Activated naive CD4-positive, alpha-beta T cell treated with anti-CD3 and anti-CD28 coated beads for 36 hours (primary cell): ENCODE data around the gene DDX56. TPM values are rescaled to one million over a fixed set of nuclear protein-coding genes. Genes with fewer than 3 reads are reported as not detected.
"Not testable (repeated sequence)": the region's sequence is repeated elsewhere in the genome, so short reads cannot be mapped to it uniquely, and the experiment has no call there.

Experiments used
- CTCF ChIA-PET: fragments of 350-600 bp; sonication (Branson Sonifier 250); formaldehyde crosslinking; loops from one replicate; lab custom pipeline; 2021; ENCODE audit warnings: antibody characterized with exemption; lab: Charles Lee
- DNase-seq: peaks from one replicate; pipeline ENCODE4 v3.0.0-alpha.2; 2020
- H3K27ac Mint-ChIP-seq: one replicate; pipeline ENCODE4 v1.8.0; 2021; ENCODE audit warnings: mild to moderate bottlenecking, mixed read lengths
- H3K27me3 Mint-ChIP-seq: one replicate; pipeline ENCODE4 v1.8.0; 2021; ENCODE audit warnings: low read depth, mixed read lengths
- H3K36me3 Mint-ChIP-seq: one replicate; pipeline ENCODE4 v1.8.0; 2021; ENCODE audit warnings: low read depth, mixed read lengths
- H3K4me1 Mint-ChIP-seq: one replicate; pipeline ENCODE4 v1.8.0; 2021; ENCODE audit warnings: low read depth, mixed read lengths
- H3K4me3 Mint-ChIP-seq: one replicate; pipeline ENCODE4 v1.8.0; 2021; ENCODE audit warnings: mild to moderate bottlenecking, moderate library complexity, mixed read lengths
- H3K9me3 Mint-ChIP-seq: one replicate; pipeline ENCODE4 v1.8.0; 2021; ENCODE audit warnings: mixed read lengths
- intact Hi-C: fragments of 100-400 bp; cut with micrococcal nuclease; formaldehyde crosslinking; loops from one replicate; pipeline ENCODE4 v1.15.1; 2023
- total RNA-seq, 2 experiments: library from RNA; stranded (reverse); gene quantifications; one replicate each; pipeline ENCODE4 v1.2.3, GENCODE V29; 2021

The DDX56 gene
- total RNA-seq, 2 experiments from 2014 or later: 65.8 to 74.0 TPM

DNA sequence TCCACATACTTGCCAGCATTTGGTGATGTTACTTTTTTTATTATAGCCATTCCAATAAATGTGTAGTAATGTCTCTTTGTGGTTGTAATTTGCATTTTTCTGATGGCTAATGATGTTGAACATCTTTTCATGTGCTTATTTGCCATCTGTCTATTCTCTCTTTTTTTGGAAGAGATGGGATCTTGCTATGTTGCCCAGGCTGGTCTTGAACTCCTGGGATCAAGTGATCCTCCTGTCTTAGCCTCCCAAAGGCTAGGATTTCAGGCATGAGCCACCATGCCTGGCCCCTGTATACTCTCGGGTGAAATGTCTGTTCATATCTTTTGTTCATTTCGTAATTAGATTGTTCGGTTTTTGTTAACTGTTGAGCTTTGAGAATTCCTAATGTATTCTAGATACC, 36.1 kb upstream of the DDX56 start:
- intact Hi-C loops: no loop called here
- Mint-ChIP-seq H3K4me3 (no peak overlapping the region), H3K4me1 (peaks cover 46% of the 10 kb centered on the region), H3K36me3 (peaks cover 15% of the 10 kb centered on the region), H3K9me3 (no peaks in the 10 kb centered on the region), H3K27me3 (no peaks in the 10 kb centered on the region), H3K27ac (no peak overlapping the region)
- no peak for DNase-seq
- CTCF ChIA-PET: no interaction called here

- Mint-ChIP-seq H3K36me3 (peaks cover 12% of the 10 kb centered on the region), H3K27ac (no peak overlapping the region), H3K27me3 (no peaks in the 10 kb centered on the region), H3K9me3 (no peaks in the 10 kb centered on the region), H3K4me1 (peaks cover 39% of the 10 kb centered on the region), H3K4me3 (no peak overlapping the region)
- DNase-seq: peak; percentile 20
- CTCF ChIA-PET: no interaction called here
- intact Hi-C loops: no loop called here
Measured at GRCh38 chr7:44608916-44609648, 35.4 kb upstream of the DDX56 start.

- CTCF ChIA-PET: interaction anchor here (0.7 to 2.4 kb wide), 4 partner anchors 9 to 33 kb away, joined by 3 to 17 read pairs (median 6); no protein-coding TSS in a partner anchor
- Mint-ChIP-seq H3K9me3 (no peaks in the 10 kb centered on the region), H3K4me1 (peaks cover 37% of the 10 kb centered on the region), H3K27me3 (no peaks in the 10 kb centered on the region), H3K4me3 (peak overlapping the region; percentile 96), H3K27ac (peak overlapping the region; percentile 92), H3K36me3 (peaks cover 12% of the 10 kb centered on the region)
- DNase-seq: no peak
- intact Hi-C loops: no loop called here
Measured at GRCh38 chr7:44607141-44608068, 33.7 kb upstream of the DDX56 start.

DNA sequence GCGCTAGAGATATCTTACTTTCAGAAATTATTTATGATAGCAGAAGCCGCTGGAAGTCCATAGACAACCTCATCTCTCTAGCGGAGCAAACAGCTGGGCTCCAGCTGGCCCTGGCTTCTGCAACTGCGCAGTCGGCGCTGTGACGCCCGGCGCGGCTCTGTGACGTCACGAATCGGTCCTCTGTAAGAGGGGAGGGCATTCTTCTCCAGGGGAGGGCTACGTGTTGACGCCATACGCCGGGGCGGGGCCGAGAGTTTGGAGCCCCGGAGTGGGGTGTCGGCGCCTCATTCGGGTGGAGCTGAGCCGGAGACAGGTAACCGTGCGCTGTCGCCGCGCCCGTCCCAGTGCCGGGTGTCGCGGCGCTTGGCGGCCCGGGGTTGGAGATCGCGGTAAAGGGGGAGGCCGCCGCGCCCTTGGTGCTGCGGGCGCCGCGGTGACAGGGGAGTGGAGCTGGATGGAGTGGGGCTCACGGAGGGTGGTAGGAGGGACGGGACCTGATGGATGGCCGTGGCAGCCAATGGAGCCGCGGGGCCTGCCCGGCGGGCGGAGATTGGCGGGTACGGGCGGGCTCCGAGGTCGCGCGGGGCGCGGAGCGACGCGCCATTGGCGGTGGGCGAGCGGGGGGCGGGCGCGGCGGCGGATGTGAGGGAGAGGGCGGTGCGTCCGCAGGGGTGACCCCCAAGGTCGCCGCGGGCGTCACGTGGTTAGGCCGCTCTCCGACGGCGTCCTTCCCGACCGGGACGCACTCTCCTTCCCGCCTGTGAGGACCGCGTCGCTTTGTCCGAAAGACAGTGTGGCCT, 32.8 kb upstream of the DDX56 start, which contains the start of gene OGDH:
Gene OGDH (plus strand): TSS at position 287 of the 800 bp plus-strand sequence. CDS start 17,717 bp downstream, outside the sequence.
- intact Hi-C loops: loop anchor here (1.0 kb wide), 10 partner anchors 11 to 505 kb away; partner anchors contain the start of genes CCM2, H2AZ2, PPIA and PURB
- no peaks in the 10 kb centered on the region for H3K9me3 Mint-ChIP-seq
- peak; percentile 100 for DNase-seq
- CTCF ChIA-PET: interaction anchor here (0.7 to 2.4 kb wide), 6 partner anchors 9 to 33 kb away, joined by 3 to 17 read pairs (median 4); no protein-coding TSS in a partner anchor
- no peaks in the 10 kb centered on the region for H3K27me3 Mint-ChIP-seq
- H3K4me1 Mint-ChIP-seq: peaks cover 31% of the 10 kb centered on the region
- H3K36me3 Mint-ChIP-seq: peaks cover 12% of the 10 kb centered on the region
- H3K4me3 Mint-ChIP-seq: peak within 1 kb of the TSS; percentile 96
- H3K27ac Mint-ChIP-seq: peak within 1 kb of the TSS; percentile 97

GRCh38 chr7:44604941-44605340, 31.2 kb upstream of the DDX56 start:
- CTCF ChIA-PET: interaction anchor here (0.9 to 1.2 kb wide), 2 partner anchors 17 to 170 kb away, joined by 3 to 5 read pairs; no protein-coding TSS in a partner anchor
- no peak for DNase-seq
- intact Hi-C loops: no loop called here
- Mint-ChIP-seq H3K36me3 (peaks cover 12% of the 10 kb centered on the region), H3K4me1 (peaks cover 30% of the 10 kb centered on the region), H3K27ac (no peak overlapping the region), H3K4me3 (peak overlapping the region; percentile 96), H3K9me3 (no peaks in the 10 kb centered on the region), H3K27me3 (no peaks in the 10 kb centered on the region)

- peaks cover 12% of the 10 kb centered on the region for H3K36me3 Mint-ChIP-seq
- H3K27me3 Mint-ChIP-seq: no peaks in the 10 kb centered on the region
- H3K9me3 Mint-ChIP-seq: no peaks in the 10 kb centered on the region
- CTCF ChIA-PET: interaction anchor here (0.6 kb wide), 1 partner anchor 21 kb away, joined by 4 read pairs; no protein-coding TSS in a partner anchor
- DNase-seq: no peak
- no peak overlapping the region for H3K4me3 Mint-ChIP-seq
- H3K27ac Mint-ChIP-seq: no peak overlapping the region
- intact Hi-C loops: no loop called here
- H3K4me1 Mint-ChIP-seq: peaks cover 14% of the 10 kb centered on the region
Measured at GRCh38 chr7:44603193-44603592, 29.5 kb upstream of the DDX56 start.

- CTCF ChIA-PET: interaction anchor here (0.6 kb wide), 2 partner anchors 65 to 296 kb away, joined by 3 to 5 read pairs; no protein-coding TSS in a partner anchor
- intact Hi-C loops: no loop called here
- Mint-ChIP-seq H3K4me1 (peaks cover 10% of the 10 kb centered on the region), H3K36me3 (peaks cover 10% of the 10 kb centered on the region), H3K9me3 (no peaks in the 10 kb centered on the region), H3K27ac (no peak overlapping the region), H3K27me3 (no peaks in the 10 kb centered on the region), H3K4me3 (no peak overlapping the region)
- no peak for DNase-seq
Measured at GRCh38 chr7:44602576-44602910, 28.8 kb upstream of the DDX56 start.

GRCh38 chr7:44599222-44599621, 25.5 kb upstream of the DDX56 start:
- Mint-ChIP-seq H3K4me1 (no peaks in the 10 kb centered on the region), H3K27me3 (no peaks in the 10 kb centered on the region), H3K36me3 (no peaks in the 10 kb centered on the region), H3K9me3 (no peaks in the 10 kb centered on the region), H3K27ac (no peak overlapping the region), H3K4me3 (no peak overlapping the region)
- CTCF ChIA-PET: interaction anchor here (0.6 to 0.8 kb wide), 2 partner anchors 247 to 321 kb away, joined by 3 to 4 read pairs; no protein-coding TSS in a partner anchor
- DNase-seq: no peak
- intact Hi-C loops: no loop called here

GRCh38 chr7:44597181-44597580, 23.5 kb upstream of the DDX56 start:
- intact Hi-C loops, DNase-seq: not testable (repeated sequence)

DNA sequence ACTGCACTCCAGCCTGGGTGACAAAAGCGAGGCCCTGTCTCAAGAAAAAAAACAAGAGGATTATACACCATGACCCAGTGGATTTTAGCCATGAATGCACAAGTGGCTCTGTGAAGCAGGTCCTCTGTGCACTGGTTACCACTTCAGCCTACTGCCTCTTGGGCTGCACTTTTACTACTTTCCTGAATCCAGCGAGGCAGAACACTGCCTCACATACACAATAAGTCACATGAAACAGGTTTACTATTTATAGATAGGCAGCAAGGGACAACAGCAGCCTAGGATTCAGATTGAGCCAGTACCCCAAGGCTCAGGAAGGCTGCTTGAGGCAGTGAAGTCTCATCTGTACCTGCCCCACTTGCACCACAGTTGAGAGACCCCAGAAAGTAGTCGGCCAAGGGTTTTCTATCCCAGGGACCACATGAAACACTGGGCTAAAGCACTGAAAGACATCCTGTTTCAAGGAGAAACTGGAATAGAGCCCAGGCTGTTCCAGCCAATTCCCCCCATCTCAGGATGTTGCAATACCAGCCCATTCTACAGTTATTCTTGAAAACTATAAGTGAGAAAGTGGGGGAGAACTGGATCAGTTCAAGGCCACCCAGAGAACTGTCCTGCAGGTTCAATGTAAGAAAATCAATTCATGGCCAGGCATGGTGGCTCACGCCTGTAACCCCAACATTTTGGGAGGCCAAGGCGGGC, 22.4 kb upstream of the DDX56 start:
- no peak for DNase-seq
- H3K4me1 Mint-ChIP-seq: no peaks in the 10 kb centered on the region

More at GRCh38 chr7:44597181-44597580, 23.5 kb upstream of the DDX56 start:
- H3K27me3 Mint-ChIP-seq, H3K9me3 Mint-ChIP-seq, H3K4me1 Mint-ChIP-seq, H3K27ac Mint-ChIP-seq, CTCF ChIA-PET, H3K4me3 Mint-ChIP-seq, H3K36me3 Mint-ChIP-seq: not testable (repeated sequence)

GRCh38 chr7:44590910-44591309, 17.2 kb upstream of the DDX56 start:
- Mint-ChIP-seq H3K4me1 (peaks cover 3% of the 10 kb centered on the region), H3K9me3 (no peaks in the 10 kb centered on the region), H3K4me3 (no peak overlapping the region), H3K36me3 (no peaks in the 10 kb centered on the region), H3K27ac (no peak overlapping the region), H3K27me3 (peaks cover 1% of the 10 kb centered on the region)
- no peak for DNase-seq
- CTCF ChIA-PET: interaction anchor here (0.6 to 1.1 kb wide), 2 partner anchors 15 to 546 kb away, joined by 3 read pairs; partner anchors contain the start of gene OGDH
- intact Hi-C loops: no loop called here

More for the DNA sequence above, 22.4 kb upstream of the DDX56 start:
- H3K36me3 Mint-ChIP-seq: no peaks in the 10 kb centered on the region
- H3K9me3 Mint-ChIP-seq: no peaks in the 10 kb centered on the region
- intact Hi-C loops: no loop called here
- CTCF ChIA-PET: no interaction called here
- no peak overlapping the region for H3K27ac Mint-ChIP-seq
- no peak overlapping the region for H3K4me3 Mint-ChIP-seq
- H3K27me3 Mint-ChIP-seq: no peaks in the 10 kb centered on the region
